Measurements from ENCODE around the gene PALM3. TPM values are rescaled to one million over a fixed set of nuclear protein-coding genes. Genes with fewer than 3 reads are reported as not detected.

The PALM3 gene
- total RNA-seq, 1 donor from 2014 or later = 6.7 TPM

DNA sequence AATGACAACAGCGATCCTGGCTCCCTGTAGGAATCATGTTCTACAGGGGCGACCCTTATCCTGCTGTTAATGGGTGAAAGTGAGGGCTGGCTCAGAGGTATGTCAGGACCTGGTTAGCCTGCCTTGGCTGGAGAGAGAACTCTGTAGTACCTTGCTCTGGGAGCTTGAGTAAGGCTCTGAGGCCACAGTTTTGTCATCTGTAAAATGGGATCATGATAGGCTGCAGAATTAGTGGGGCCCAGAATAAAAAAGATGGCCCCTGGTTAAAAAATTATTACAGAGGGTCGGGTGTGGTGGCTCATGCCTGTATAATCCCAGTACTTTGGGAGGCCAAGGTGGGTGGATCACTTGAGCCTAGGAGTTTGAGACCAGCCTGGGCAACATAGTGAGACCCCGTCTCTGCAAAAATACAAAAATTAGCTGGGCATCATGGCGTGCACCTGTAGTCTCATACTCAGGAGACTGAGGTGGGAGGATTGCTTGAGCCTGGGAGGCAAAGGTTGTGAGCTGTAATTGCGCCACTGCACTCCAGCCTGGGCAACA, 39.2 kb upstream of the PALM3 start:
- DNase-seq = no peak
- H3K4me3 Mint-ChIP-seq (ENCODE audit: unreplicated experiment) = no peak overlapping the region
- no peak overlapping the region for H3K27ac Mint-ChIP-seq (ENCODE audit: unreplicated experiment)
- H3K27me3 Mint-ChIP-seq (ENCODE audit: unreplicated experiment) = peaks cover 4% of the 10 kb centered on the region
- H3K36me3 Mint-ChIP-seq (ENCODE audit: unreplicated experiment) = no peaks in the 10 kb centered on the region
- H3K9me3 Mint-ChIP-seq (ENCODE audit: unreplicated experiment) = peaks cover 3% of the 10 kb centered on the region
- TF ChIP-seq, protein P1, sequence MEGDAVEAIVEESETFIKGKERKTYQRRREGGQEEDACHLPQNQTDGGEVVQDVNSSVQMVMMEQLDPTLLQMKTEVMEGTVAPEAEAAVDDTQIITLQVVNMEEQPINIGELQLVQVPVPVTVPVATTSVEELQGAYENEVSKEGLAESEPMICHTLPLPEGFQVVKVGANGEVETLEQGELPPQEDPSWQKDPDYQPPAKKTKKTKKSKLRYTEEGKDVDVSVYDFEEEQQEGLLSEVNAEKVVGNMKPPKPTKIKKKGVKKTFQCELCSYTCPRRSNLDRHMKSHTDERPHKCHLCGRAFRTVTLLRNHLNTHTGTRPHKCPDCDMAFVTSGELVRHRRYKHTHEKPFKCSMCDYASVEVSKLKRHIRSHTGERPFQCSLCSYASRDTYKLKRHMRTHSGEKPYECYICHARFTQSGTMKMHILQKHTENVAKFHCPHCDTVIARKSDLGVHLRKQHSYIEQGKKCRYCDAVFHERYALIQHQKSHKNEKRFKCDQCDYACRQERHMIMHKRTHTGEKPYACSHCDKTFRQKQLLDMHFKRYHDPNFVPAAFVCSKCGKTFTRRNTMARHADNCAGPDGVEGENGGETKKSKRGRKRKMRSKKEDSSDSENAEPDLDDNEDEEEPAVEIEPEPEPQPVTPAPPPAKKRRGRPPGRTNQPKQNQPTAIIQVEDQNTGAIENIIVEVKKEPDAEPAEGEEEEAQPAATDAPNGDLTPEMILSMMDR (IDR thresholded peaks at IDR 0.05; ENCODE audit: partially characterized antibody, unreplicated experiment) = no peak
- no peaks in the 10 kb centered on the region for H3K4me1 Mint-ChIP-seq (ENCODE audit: low read depth, unreplicated experiment)

DNA sequence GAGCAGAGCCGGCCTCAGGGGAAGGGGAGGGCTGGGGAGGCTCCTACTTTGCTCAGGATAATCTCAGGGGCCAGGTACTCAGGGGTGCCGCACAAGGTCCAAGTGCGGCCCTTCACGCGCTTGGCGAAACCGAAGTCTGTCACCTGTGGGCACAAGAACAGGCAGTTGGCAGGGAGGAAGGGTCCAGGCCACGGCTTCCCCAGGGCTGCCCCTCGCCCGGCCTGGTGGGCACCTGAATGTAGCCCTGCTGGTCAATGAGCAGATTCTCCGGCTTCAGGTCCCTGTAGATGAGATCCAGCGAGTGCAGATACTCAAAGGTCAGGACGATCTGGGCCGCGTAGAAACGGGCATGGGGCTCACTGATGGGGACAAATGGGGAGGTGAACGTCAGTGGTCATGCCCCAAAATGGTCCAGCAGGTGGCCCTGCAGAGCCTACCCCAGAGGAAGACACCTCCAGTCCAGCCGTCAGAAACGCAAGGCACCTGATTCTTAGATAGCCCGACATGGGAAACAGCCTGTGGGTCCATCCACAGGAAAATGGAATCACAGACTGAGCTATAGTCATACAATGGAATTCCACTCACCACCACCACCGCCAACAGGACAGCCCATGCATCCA, 35.8 kb upstream of the PALM3 start:
- Mint-ChIP-seq H3K4me3 (ENCODE audit: unreplicated experiment) (no peak overlapping the region), H3K9me3 (ENCODE audit: unreplicated experiment) (peaks cover 6% of the 10 kb centered on the region), H3K4me1 (ENCODE audit: low read depth, unreplicated experiment) (no peaks in the 10 kb centered on the region), H3K27me3 (ENCODE audit: unreplicated experiment) (peaks cover 6% of the 10 kb centered on the region), H3K27ac (ENCODE audit: unreplicated experiment) (no peak overlapping the region), H3K36me3 (ENCODE audit: unreplicated experiment) (peaks cover 4% of the 10 kb centered on the region)
- TF ChIP-seq, protein P1 (IDR thresholded peaks at IDR 0.05; ENCODE audit: partially characterized antibody, unreplicated experiment) = no peak
- DNase-seq = no peak

DNA sequence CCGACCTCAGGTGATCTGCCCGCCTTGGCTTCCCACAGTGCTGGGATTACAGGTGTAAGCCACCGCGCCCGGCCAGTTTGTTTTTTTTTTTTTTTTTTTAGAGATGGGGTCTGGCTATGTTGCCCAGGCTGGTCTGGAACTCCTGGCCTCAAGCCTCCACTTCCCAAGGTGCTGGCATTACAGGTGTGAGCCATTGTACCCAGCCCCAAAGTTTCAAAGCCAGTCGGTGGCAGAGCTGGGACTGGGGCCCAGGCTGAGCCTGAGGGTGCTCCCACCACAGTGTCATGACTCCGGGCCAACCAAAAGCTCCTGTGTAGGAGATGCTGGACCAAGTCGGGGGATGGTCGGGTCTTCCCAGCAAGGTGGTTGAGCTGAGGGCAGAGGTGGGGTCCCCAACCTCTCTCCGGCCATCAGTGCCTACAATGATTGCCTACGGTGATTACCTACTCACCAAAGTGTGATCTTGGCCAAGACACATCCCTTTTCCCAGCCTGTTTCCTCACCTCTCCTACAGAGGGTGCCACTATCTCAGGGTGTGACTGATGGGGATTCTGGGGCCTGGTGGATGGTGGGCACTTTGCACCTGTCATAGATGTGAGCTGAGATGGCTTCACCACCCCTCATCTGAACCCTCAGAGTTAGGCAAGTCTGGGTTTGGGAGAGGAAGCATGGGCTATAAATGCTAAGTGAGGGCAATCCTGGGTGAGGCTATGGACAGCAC, 34.6 kb upstream of the PALM3 start:
- H3K9me3 Mint-ChIP-seq (ENCODE audit: unreplicated experiment) = peaks cover 8% of the 10 kb centered on the region
- H3K27ac Mint-ChIP-seq (ENCODE audit: unreplicated experiment) = no peak overlapping the region
- peaks cover 4% of the 10 kb centered on the region for H3K36me3 Mint-ChIP-seq (ENCODE audit: unreplicated experiment)
- DNase-seq = no peak
- H3K4me3 Mint-ChIP-seq (ENCODE audit: unreplicated experiment) = no peak overlapping the region
- peaks cover 3% of the 10 kb centered on the region for H3K4me1 Mint-ChIP-seq (ENCODE audit: low read depth, unreplicated experiment)
- TF ChIP-seq, protein P1 (IDR thresholded peaks at IDR 0.05; ENCODE audit: partially characterized antibody, unreplicated experiment) = no peak
- H3K27me3 Mint-ChIP-seq (ENCODE audit: unreplicated experiment) = peaks cover 7% of the 10 kb centered on the region

DNA sequence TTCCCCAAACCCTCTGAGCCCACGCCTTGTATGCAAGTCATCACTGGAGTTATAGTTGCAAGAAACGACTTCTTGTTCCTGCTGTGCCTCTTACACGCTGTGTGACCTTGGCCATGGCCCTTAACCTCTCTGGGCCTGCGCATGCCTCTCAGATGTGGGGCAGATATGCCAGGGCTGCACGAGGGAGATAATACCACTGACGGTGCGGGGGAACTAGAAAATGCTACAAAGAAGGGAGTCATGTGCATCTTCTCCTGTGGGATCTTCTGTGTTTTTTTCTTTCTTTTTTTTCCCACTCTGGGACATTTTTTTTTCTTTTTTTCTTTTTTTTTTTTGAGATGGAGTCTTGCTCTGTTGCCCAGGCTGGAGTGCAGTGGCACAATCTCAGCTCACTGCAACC, 33.0 kb upstream of the PALM3 start:
- Mint-ChIP-seq H3K27ac (ENCODE audit: unreplicated experiment) (no peak overlapping the region), H3K36me3 (ENCODE audit: unreplicated experiment) (peaks cover 4% of the 10 kb centered on the region), H3K27me3 (ENCODE audit: unreplicated experiment) (peaks cover 8% of the 10 kb centered on the region), H3K9me3 (ENCODE audit: unreplicated experiment) (peaks cover 11% of the 10 kb centered on the region), H3K4me1 (ENCODE audit: low read depth, unreplicated experiment) (peaks cover 4% of the 10 kb centered on the region), H3K4me3 (ENCODE audit: unreplicated experiment) (no peak overlapping the region)
- TF ChIP-seq, protein P1 (IDR thresholded peaks at IDR 0.05; ENCODE audit: partially characterized antibody, unreplicated experiment) = no peak
- DNase-seq = no peak
